K562 (cell line): Measurements from ENCODE around the gene TXNRD1. TPM values are rescaled to one million over a fixed set of nuclear protein-coding genes. Genes with fewer than 3 reads are reported as not detected.

Source experiments
- CBX5 ChIP-seq: IDR thresholded peaks from 2 replicates; pipeline ENCODE4 v1.6.1; 2014; ENCODE audit warnings: low read depth, borderline replicate concordance
- DPF2 ChIP-seq: fragments of 450-650 bp; IDR thresholded peaks from 2 replicates; pipeline ENCODE4 v1.6.1; 2016
- EP300 ChIP-seq: IDR thresholded peaks from 2 replicates; pipeline ENCODE4 v1.6.1; 2012; ENCODE audit warnings: low read length, improper control_type of control experiment
- ETV5 ChIP-seq: sonication (generic); formaldehyde crosslinking; IDR thresholded peaks from 2 replicates; pipeline ENCODE4 v1.4.0; 2020; ENCODE audit warnings: low read depth, mild to moderate bottlenecking, missing genetic modification reagents
- FOXK1 ChIP-seq: sonication (generic); formaldehyde crosslinking; IDR thresholded peaks from 2 replicates; pipeline ENCODE4 v1.8.0; 2022; ENCODE audit warnings: missing genetic modification reagents, mild to moderate bottlenecking, borderline replicate concordance
- FOXM1 ChIP-seq, 2 experiments: fragments of 450-650 bp in 1 of 2; sonication (generic) in 1 of 2; formaldehyde crosslinking in 1 of 2; IDR thresholded peaks; 2 replicates each; pipeline versions ENCODE4 v1.6.1 to v1.9.0; 2017 to 2022; ENCODE audit warnings: low read depth in 2 of 2, mild to moderate bottlenecking in 2 of 2, missing genetic modification reagents in 1 of 2, moderate library complexity in 1 of 2
- GABPB1 ChIP-seq: sonication (generic); formaldehyde crosslinking; IDR thresholded peaks from 2 replicates; pipeline ENCODE4 v1.8.0; 2022; ENCODE audit warnings: mild to moderate bottlenecking, missing genetic modification reagents
- HDAC1 ChIP-seq, 2 experiments: fragments of 450-650 bp; IDR thresholded peaks; 2 replicates each; pipeline ENCODE4 v1.6.1; 2016 to 2017; ENCODE audit warnings: inconsistent platforms in 1 of 2, mild to moderate bottlenecking in 1 of 2, moderate library complexity in 1 of 2
- HLTF ChIP-seq: fragments of 450-650 bp; IDR thresholded peaks from 2 replicates; pipeline ENCODE4 v1.6.1; 2016
- MBD2 ChIP-seq: sonication (generic); IDR thresholded peaks from 2 replicates; pipeline ENCODE4 v1.6.1; 2016; ENCODE audit warnings: low read depth, borderline replicate concordance
- MEF2A ChIP-seq: IDR thresholded peaks from 2 replicates; pipeline ENCODE4 v1.6.1; 2011; ENCODE audit warnings: low read depth, mild to moderate bottlenecking, low read length, moderate library complexity; ENCODE audit not compliant: control insufficient read depth
- MXI1 ChIP-seq: IDR thresholded peaks from 2 replicates; pipeline ENCODE4 v1.6.1; 2011; ENCODE audit warnings: low read depth, mild to moderate bottlenecking, improper control_type of control experiment, low read length
- NR2C2 ChIP-seq, 2 experiments: fragments of 200-800 bp in 1 of 2; sonication (Bioruptor generic) in 1 of 2; sonication (generic) in 1 of 2; formaldehyde crosslinking in 1 of 2; IDR thresholded peaks; 2 replicates each; pipeline versions ENCODE4 v1.6.1 to v1.8.0; 2016 to 2022; ENCODE audit warnings: mild to moderate bottlenecking in 1 of 2, missing compliant biosample characterization in 1 of 2, missing genetic modification characterization in 1 of 2, missing genetic modification reagents in 1 of 2
- POLR3G ChIP-seq: IDR thresholded peaks from 2 replicates; pipeline ENCODE4 v1.6.1; 2011; ENCODE audit not compliant: insufficient read length, insufficient replicate concordance; ENCODE audit errors: extremely low read depth
- SMAD1 ChIP-seq: fragments of 150-350 bp; IDR thresholded peaks from 2 replicates; pipeline ENCODE4 v1.6.1; 2014; ENCODE audit warnings: low read length, low read depth; ENCODE audit not compliant: partially characterized antibody
- SMAD4 ChIP-seq: fragments of 250-450 bp; sonication (Bioruptor Pico); conservative IDR thresholded peaks from 2 replicates; pipeline ENCODE4 v1.8.0; 2021; ENCODE audit warnings: inconsistent platforms, mild to moderate bottlenecking, moderate library complexity
- SNIP1 ChIP-seq: fragments of 450-650 bp; IDR thresholded peaks from 2 replicates; pipeline ENCODE4 v1.7.1; 2017; ENCODE audit warnings: low read depth, mild to moderate bottlenecking
- SOX6 ChIP-seq: fragments of 450-650 bp; IDR thresholded peaks from 2 replicates; pipeline ENCODE4 v1.6.1; 2014; ENCODE audit warnings: mild to moderate bottlenecking
- STAG1 ChIP-seq: sonication (generic); formaldehyde crosslinking; IDR thresholded peaks from 2 replicates; pipeline ENCODE4 v1.5.0; 2020; ENCODE audit warnings: missing genetic modification reagents, borderline replicate concordance
- TAF7 ChIP-seq: fragments of 450-650 bp; IDR thresholded peaks from 2 replicates; pipeline ENCODE4 v1.6.1; 2016; ENCODE audit warnings: missing genetic modification characterization, missing compliant biosample characterization
- TCF7L2 ChIP-seq: fragments of 150-350 bp; IDR thresholded peaks from 2 replicates; pipeline ENCODE4 v1.6.1; 2016; ENCODE audit warnings: low read depth, mild to moderate bottlenecking, low read length, moderate library complexity
- ZNF146 ChIP-seq: IDR thresholded peaks from one replicate; pipeline ENCODE4 v1.6.1; 2018; ENCODE audit warnings: missing compliant biosample characterization; ENCODE audit not compliant: unreplicated experiment
- ZNF24 ChIP-seq: fragments of 450-650 bp; IDR thresholded peaks from 2 replicates; pipeline ENCODE4 v1.6.1; 2016
- ZNF253 ChIP-seq: fragments of 250-450 bp; sonication (Bioruptor Pico); conservative IDR thresholded peaks from 2 replicates; pipeline ENCODE4 v1.6.1; 2021; ENCODE audit warnings: mild to moderate bottlenecking
- ZSCAN29 ChIP-seq: fragments of 450-650 bp; IDR thresholded peaks from 2 replicates; pipeline ENCODE4 v1.6.1; 2017
- polyA plus RNA-seq, 8 experiments: library from polyadenylated mRNA; depleted of rRNA in 4 of 8; stranded (reverse) in 5 of 8; unstranded in 3 of 8; fragments of >200 nt; fragmentation: Nextera tagmentation in 2 of 8; fragmentation: Illumina TruSeq in 1 of 8; extraction: Ambion mirVana in 2 of 8; extraction: Trizol in 1 of 8; gene quantifications; 2 replicates each; pipeline versions ENCODE4 v1.2.1 to v1.2.3, GENCODE V29; 2011 to 2014; ENCODE audit warnings: inconsistent platforms in 1 of 8, missing spikeins in 1 of 8
- total RNA-seq, 7 experiments: library from RNA; depleted of rRNA in 6 of 7; stranded (reverse); fragments of >200 nt in 6 of 7; fragmentation: Illumina TruSeq in 2 of 7; extraction: Trizol in 2 of 7; gene quantifications; 2 replicates each; pipeline versions ENCODE4 v1.2.1 to v1.2.3, GENCODE V29; 2011 to 2021; ENCODE audit warnings: low replicate concordance in 1 of 7
- TF ChIP-seq, protein P1 (sequence below), 2 experiments: fragments of 450-650 bp in 1 of 2; sonication (generic) in 1 of 2; formaldehyde crosslinking in 1 of 2; IDR thresholded peaks in 1 of 2; conservative IDR thresholded peaks in 1 of 2; 2 replicates each; pipeline versions ENCODE4 v1.6.1 to v1.8.1; 2016 to 2023; ENCODE audit warnings: mild to moderate bottlenecking in 2 of 2, moderate library complexity in 2 of 2, inconsistent platforms in 1 of 2, missing genetic modification reagents in 1 of 2
- TF ChIP-seq, protein P2 (sequence below): fragments of 200-800 bp; sonication (Bioruptor generic); IDR thresholded peaks from 2 replicates; pipeline ENCODE4 v1.6.1; 2017; ENCODE audit warnings: missing genetic modification characterization, missing compliant biosample characterization

The TXNRD1 gene
- total and polyA plus RNA-seq, 9 of the 15 experiments (the other 6 are each of a cell fraction or from before 2014, with no cell fraction given), result 107 to 189 (median 146) TPM

DNA sequence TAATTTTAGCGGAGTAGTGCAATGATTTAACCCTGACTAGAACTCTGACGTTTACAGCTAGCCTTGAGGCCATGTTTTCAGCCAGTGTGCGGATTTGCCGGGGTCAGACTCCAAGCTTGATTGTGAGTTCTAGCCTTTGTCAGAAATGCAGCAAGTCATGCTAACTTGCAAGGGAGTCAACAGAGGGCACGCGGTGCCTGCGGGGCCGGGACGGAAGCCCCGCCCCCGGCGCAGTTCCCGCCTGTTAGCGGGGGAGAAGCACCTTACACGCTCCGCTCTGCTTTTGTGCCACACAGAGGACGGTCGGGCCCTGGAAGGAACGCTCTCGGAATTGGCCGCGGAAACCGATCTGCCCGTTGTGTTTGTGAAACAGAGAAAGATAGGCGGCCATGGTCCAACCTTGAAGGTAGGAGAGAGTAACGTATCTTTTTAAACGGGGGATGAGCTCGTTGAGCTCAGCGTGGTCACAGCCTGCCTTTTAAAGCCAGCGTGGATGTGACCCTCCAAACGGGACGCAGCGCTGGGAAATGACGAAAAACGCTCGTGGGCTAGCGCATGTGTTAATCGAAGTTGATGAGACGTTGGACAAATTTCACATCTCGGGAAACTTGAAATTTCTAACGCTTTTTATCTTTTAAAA, 73.2 kb downstream of the TXNRD1 start (continued):
- TF ChIP-seq FOXM1 (IDR thresholded peaks at IDR 0.05; ENCODE audit: low read depth), result no peak
- no peak for TF ChIP-seq FOXM1 (CRISPR knock-in tag; IDR thresholded peaks at IDR 0.05; ENCODE audit: low read depth)
- TF ChIP-seq HDAC1 (IDR thresholded peaks at IDR 0.05), result peak in 1 of 2 experiments; percentile 93; a peak in 2 of 4 replicates
- no peak for TF ChIP-seq ZSCAN29
- TF ChIP-seq MBD2, result no peak
- TF ChIP-seq STAG1, result no peak
- no peak for TF ChIP-seq CBX5
- peak; percentile 14; the same call in 1 of the 2 replicates for TF ChIP-seq TAF7
- TF ChIP-seq, protein P1, sequence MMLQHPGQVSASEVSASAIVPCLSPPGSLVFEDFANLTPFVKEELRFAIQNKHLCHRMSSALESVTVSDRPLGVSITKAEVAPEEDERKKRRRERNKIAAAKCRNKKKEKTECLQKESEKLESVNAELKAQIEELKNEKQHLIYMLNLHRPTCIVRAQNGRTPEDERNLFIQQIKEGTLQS (IDR thresholded peaks at IDR 0.05), result no peak
- TF ChIP-seq, protein P1 (CRISPR knock-in tag; conservative IDR thresholded peaks at IDR 0.05), result 0 out of 2 replicates have a peak, but pooled peaks have one; percentile 20
- no peak for TF ChIP-seq SNIP1
- no peak for TF ChIP-seq ZNF146 (CRISPR knock-in tag)
- TF ChIP-seq MXI1, result peak; percentile 73
- no peak for TF ChIP-seq HLTF
- peak; percentile 34; the same call in 1 of the 2 replicates for TF ChIP-seq SMAD4 (CRISPR knock-in tag)
- no peak for TF ChIP-seq TCF7L2
- TF ChIP-seq EP300, result peak; percentile 59
- no peak for TF ChIP-seq NR2C2 (CRISPR knock-in tag; IDR thresholded peaks at IDR 0.05)
- TF ChIP-seq NR2C2 (tag; IDR thresholded peaks at IDR 0.05), result peak; percentile 69
- peak; percentile 69; the same call in 1 of the 2 replicates for TF ChIP-seq SOX6
- peak; percentile 76; the same call in 1 of the 2 replicates for TF ChIP-seq GABPB1 (CRISPR knock-in tag)
- 0 out of 2 replicates have a peak, but pooled peaks have one; percentile 41 for TF ChIP-seq MEF2A
- no peak for TF ChIP-seq ZNF253
- TF ChIP-seq DPF2, result peak; percentile 42
- peak; percentile 57; the same call in 1 of the 2 replicates for TF ChIP-seq FOXK1 (CRISPR knock-in tag)
- no peak for TF ChIP-seq POLR3G
- TF ChIP-seq ETV5 (CRISPR knock-in tag), result peak; percentile 25; the same call in 1 of the 2 replicates
- TF ChIP-seq ZNF24, result 0 out of 2 replicates have a peak, but pooled peaks have one; percentile 30
- TF ChIP-seq, protein P2, sequence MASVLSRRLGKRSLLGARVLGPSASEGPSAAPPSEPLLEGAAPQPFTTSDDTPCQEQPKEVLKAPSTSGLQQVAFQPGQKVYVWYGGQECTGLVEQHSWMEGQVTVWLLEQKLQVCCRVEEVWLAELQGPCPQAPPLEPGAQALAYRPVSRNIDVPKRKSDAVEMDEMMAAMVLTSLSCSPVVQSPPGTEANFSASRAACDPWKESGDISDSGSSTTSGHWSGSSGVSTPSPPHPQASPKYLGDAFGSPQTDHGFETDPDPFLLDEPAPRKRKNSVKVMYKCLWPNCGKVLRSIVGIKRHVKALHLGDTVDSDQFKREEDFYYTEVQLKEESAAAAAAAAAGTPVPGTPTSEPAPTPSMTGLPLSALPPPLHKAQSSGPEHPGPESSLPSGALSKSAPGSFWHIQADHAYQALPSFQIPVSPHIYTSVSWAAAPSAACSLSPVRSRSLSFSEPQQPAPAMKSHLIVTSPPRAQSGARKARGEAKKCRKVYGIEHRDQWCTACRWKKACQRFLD (CRISPR knock-in tag), result peak; percentile 51; the same call in 1 of the 2 replicates
- peak; percentile 47 for TF ChIP-seq SMAD1
